Left forelimb (tissue), 1 donor: Measurements from ENCODE around the gene MYOCD.
"Not testable (repeated sequence)": the region's sequence is repeated elsewhere in the genome, so short reads cannot be mapped to it uniquely, and the experiment has no call there.

Source experiments
- DNase-seq: peaks from one replicate; pipeline ENCODE4 v3.0.0-alpha.2; 2018; ENCODE audit warnings: low spot score

The MYOCD gene, protein sequence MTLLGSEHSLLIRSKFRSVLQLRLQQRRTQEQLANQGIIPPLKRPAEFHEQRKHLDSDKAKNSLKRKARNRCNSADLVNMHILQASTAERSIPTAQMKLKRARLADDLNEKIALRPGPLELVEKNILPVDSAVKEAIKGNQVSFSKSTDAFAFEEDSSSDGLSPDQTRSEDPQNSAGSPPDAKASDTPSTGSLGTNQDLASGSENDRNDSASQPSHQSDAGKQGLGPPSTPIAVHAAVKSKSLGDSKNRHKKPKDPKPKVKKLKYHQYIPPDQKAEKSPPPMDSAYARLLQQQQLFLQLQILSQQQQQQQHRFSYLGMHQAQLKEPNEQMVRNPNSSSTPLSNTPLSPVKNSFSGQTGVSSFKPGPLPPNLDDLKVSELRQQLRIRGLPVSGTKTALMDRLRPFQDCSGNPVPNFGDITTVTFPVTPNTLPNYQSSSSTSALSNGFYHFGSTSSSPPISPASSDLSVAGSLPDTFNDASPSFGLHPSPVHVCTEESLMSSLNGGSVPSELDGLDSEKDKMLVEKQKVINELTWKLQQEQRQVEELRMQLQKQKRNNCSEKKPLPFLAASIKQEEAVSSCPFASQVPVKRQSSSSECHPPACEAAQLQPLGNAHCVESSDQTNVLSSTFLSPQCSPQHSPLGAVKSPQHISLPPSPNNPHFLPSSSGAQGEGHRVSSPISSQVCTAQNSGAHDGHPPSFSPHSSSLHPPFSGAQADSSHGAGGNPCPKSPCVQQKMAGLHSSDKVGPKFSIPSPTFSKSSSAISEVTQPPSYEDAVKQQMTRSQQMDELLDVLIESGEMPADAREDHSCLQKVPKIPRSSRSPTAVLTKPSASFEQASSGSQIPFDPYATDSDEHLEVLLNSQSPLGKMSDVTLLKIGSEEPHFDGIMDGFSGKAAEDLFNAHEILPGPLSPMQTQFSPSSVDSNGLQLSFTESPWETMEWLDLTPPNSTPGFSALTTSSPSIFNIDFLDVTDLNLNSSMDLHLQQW

DNA sequence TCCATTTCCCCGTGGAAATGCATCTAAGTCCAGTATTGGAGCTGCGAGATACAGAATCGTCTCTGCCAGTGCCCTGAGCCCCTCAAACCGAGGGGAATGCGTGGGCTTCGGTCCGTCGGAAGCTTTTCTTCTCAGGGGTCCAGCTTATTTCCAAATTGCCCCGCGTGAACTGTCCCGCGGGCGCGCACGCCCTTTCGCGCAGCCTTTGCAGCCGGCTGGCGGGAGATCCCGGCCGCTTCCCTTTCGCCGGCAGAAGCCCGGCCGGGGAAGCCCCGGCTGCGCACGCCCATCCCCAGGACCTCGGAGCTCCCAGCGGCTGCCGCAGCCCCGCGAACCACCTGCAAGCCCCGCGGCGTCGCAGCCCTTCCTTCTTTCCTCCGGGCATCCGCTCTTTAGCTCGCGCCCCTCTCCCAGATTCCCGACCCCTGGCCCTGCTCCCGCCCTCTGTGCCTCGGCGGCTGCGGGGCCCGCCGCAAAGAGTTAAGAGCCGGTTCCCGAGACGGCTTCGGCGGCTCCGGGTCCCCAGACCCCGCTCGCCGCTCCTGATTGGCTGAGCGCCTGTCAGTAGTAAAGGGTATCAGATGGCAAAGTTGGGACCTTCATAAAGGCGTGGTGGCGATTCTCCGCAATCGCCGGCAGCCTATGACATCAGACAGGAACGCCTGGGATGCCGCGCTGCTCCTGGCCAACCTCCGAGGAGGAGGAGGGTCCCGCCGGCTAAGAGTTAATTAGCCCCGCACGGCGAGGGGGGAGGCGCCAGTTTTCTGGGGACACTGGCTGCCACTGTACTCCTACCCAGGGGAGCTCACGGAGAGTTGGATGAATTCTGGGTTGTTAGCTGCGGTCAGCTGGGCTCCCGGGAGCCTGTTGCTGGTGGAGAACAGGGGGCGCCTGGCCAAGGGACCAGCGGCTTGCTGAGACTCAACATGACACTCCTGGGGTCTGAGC lies at the start of gene MYOCD:
Gene MYOCD, plus strand, starts transcription at position 628 of the 948 bp plus-strand sequence. Its CDS starts 299 bp downstream, at position 927.
- DNase-seq: no peak

DNA sequence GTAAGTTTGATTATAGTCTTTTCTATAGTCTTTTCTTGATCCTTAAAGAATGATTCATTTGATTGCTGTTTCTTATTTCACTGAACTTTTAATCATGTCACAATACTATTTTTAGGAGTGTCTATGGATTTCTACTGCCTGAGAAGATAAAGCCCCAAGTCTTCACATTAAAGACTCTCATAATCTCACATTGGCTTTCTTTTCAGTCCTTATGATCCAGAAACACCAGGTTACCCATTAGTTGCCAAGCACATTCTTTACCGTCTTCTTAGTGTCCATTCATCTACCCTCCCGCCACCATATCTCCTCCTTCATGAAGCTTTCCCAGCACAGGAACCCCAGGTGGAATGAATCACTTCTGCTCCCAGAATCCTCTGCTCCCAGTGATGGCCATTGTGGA lies 49.5 kb upstream of the MYOCD start:
- DNase-seq: no peak

DNA sequence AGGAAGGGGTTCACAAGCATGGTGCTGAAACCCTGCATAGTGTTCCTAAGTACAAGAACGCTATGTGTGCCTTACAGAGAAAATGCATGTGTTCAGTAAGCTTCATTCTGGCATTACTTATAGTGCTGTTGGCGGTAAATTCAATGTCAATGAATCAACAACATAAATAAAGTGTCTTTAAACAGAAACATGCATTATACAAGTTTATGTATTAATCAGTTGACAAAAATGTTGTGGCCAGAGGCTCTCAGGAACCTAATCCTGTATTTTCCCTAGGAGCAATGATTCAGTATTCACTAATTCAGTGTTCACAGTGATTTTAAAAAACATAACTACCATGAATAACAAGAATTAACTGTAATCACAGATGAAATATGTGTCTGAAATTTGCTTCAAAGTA lies 47.1 kb upstream of the MYOCD start:
- no peak for DNase-seq

DNA sequence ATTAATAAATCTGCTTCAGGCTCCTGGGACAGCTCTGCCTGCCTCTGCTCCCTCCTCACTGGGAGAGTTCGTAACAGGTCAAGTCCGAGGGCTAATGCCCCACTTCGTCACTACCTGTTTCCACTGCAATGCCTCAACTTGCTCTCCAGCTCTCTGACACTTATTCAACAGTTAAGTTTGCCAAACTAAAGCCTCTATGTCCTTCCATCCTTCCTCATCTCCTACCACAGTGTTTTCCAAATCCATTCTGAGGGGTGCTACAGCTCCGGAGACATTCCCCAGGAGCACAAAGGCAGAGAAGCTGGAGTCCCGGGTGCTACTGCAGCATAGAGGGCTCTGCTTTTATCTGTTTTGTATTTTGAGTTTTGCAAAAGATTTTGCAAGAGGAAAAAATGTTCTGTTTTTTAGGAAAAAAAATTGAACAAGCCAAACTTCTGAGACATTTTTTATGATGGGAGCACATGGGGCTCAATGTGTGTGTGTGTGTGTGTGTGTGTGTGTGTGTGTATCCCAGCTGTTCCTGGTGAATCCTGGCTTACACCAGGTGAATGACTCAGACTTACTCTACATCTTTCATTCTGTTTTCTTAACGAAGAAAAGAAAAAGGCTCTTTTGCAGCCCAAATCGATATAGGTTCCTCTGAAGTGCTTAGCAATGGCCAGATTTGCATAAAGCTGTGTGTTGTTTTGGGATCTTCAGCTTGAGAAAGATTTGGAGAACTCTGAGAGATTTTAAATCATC lies 46.1 kb upstream of the MYOCD start:
- no peak for DNase-seq

DNA sequence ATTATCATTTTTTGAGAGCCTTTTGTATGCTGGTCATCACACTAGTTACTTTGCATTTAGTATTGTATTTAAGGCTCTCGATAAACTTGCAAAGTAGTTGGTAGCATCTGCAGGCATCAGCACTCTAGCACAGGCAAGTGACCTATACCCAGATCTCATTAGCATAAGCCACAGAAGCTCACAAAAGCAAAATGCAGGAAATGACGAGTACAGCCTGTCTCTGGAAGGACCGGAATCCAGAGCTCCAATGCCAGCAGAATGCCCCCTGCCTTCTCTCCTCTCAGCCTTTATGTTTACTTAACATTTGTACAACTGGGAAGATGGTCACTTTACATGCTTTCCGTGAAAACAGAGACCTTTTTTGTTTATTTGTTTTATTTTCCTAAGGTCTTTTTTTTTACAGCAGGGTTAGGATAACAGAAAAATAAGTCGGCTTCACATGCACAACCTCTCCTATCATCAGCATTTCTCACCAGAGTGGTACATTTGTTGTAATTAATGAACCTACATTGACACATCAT lies 45.4 kb upstream of the MYOCD start:
- DNase-seq: no peak

DNA sequence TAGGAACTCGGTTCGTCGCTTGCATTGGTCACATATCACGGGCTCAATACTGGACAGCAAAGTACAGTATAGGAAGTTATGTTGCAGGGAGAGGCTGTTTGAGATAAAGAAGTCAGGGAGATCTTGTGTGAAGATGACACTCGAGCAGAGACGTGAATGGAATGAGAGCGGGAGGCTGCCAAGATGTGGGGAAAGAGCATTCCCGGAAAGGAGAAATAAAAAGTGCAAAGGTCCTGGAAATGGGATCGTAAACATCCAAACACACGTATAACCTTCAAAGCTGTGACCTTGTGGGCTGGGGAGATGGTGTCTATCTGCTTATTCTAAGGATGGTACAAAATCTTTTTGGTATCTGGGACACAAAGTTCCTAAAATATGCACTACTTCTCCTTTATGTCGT lies 43.0 kb upstream of the MYOCD start:
- no peak for DNase-seq

DNA sequence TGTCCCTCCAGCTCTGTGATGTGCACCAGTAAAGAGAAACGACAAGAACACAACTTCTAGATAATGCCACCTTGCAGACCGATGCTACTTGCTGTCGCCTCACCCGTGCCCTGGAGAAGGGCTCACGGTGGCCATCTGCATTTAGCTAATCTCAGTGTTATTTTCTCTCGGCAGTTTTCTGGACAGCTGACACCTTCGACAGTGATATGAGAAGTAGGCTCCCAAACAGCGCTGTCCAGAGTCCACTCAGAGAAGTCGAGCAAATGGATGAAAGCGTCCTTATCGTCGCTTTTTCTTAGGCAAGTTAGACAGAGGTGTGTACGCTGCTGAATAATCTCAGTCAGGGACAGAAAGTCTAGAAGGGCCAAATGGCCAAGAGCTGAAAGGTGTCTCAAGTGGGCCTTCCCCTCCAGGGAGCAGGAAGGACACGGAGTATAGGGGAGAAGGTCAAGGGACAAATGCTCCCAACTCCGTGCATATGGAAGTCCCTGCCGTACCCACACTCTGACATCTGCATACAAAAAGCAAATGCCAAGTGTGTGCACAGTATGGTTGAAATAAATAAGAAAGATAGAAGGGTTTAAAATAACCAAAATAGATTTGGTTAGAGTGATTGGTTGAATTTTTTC lies 42.4 kb upstream of the MYOCD start:
- no peak for DNase-seq

DNA sequence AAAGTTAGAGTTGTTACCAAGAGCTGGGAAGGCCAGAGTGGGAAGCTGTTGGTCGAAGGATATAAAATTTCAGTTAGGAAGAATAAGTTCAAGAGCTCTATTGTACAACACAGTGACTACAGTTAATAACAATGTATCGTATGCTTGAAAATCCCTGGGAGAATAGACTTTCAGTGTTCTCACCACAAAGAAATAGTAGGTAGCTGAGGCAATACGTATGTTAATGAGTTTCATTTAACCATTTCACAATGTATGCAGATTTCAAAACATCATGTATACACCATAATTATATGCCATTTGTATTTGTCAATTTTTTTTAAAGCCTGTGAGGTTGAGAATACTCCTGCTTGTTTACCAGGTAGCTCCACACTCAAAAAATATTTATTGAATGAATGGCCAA lies 41.5 kb upstream of the MYOCD start:
- no peak for DNase-seq

DNA sequence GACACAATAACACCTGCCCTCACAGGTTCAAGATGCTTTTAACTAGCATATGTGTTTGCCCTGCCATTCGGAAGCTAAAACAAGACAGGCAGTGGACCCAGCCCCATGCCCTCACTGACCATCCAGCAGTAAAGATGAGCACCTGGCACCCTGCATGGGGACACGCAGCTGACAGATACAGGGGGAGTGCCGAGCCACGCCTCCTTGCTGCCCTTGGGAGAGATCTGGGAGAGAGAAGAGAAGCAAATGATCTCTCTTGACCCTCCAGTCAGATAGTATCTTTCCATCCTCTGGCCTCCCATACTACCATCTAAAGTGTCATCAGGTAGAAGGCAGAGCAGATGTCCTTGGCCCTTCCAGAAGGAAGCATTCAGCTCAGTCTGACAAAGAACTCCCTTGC lies 40.6 kb upstream of the MYOCD start:
- DNase-seq: no peak

DNA sequence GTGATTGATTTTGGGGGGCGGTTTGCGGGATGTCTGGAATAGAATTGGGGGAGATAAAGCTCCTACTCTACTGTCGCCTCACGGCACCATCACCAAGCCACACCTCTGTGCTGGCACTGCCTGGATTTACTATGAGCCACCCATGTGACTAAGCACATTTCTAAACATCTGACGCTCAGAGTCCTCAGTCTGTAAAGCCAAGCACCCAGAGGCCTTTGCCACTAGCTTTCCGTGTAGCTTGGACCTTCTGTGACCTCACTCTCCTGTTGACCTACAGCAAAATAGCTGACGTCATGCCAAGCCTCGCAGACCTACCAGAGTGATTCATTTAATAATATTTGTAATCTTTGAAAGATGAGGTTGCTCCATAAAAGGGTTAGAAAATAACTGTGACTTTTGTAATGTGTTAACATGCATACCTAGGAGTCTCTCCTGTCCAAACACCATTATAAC lies 38.5 kb upstream of the MYOCD start:
- no peak for DNase-seq

DNA sequence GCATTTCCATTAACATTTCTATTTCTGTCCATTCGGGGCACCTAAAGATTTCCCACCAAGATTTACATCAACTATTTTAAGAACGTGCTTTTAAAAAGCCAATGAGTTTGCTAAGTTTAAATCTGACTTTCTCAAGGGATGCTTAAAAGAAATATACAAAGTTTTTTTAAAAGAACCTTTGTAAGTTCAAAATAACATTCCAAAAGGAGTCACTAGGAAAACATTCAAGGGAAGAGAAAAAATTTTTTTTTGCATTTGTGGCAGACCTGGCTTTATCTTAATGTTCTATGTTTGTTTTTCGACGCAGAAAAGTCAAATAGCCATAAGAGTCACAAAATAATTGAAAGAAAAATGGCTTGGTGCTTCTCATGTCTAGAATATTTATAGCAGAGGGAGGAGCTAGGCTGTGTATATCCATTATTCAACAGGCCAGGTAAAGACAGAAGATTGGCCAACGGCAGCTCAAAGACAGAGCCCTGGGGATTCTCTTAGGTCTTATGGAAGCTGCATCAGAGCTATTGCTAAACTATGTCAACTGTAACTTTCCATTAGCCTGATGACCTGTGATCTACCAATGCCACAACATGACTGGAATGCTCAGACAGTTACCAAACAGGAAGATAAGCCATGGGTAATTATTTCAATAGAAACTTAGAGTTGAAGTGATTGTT lies 37.8 kb upstream of the MYOCD start:
- DNase-seq: no peak

DNA sequence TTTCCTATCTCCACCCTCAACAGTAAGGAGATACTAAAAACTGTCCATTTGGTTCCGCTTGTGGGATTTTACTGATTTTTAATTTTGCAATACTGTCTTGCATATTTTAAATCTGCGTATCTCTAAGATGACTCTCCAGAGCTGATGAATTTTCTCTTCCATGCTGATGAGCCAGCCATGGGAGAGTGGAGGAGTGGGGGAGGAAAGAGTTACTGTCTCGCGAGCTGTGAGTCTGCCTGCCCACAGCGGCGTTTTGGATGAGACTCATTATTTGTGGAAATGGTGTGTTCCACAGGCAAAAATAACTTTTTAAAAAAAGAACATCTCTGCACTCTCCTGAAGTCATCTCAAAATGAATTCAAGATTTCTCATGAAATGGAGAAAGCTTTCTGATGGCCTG lies 34.6 kb upstream of the MYOCD start:
- DNase-seq: no peak

DNA sequence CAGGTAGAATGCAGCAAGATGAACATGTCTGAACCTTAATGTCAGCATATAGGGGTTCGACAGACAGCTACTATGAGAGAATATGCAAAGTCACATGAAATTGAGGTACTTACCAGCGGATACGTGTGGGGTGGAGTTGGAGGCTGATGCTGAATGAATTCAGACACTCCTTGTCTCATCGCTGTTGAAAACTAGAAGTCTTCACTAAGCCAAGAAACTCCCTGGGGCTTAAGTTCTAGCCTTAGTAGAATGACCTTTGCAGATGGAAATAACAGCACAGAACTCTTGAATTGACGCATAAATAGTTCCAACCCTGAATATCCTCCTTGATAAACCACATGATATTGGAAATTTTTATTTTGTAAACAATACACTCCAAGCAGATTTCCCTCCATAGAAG lies 32.9 kb upstream of the MYOCD start:
- no peak for DNase-seq

DNA sequence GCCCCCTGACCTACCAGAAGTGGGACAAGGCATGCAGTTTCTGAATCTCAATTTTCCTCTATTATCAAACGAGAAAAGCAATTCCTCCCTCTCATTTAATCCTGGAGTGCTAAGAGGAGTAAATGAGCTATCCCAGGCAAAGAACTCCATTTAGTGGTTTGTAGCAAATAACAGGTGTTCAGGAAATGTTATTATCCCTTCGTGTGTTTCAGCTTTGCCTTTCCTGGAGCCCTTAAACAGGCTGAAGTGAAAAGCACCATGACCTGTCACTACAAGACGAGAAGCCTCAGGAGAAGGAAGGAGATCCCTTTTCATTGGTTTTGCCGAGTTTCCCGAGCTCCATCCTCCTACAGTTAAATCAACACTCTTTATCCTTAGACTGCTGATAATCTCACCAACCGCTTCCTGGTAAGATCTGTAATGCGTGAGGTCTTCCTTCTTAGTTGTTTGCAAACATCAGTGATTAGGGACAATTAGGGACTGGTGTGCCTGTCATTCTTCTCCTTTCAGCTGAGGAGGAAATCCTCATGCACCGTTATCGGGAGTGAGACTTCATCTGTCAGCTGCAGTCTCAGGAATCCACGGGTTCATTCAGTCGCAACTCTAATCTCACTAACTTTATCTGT lies 30.8 kb upstream of the MYOCD start:
- DNase-seq: no peak

DNA sequence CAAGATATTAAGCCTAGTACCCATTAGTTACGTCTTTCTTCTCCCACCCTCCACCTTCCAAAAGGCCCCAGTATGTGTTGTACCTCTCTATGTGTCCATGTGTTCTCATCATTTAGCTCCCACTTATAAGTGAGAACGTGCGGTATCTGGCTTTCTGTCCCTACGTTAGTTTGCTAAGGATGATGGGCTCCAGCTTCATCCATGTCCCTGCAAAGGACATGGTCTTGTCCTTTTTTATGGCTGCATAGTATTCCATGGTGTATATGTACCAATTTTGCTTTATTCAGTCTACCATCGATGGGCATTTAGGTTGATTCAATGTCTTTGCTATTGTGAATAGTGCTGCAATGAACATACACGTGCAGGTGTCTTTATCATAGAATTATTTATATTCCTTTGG lies 29.7 kb upstream of the MYOCD start:
- DNase-seq: not testable (repeated sequence)

DNA sequence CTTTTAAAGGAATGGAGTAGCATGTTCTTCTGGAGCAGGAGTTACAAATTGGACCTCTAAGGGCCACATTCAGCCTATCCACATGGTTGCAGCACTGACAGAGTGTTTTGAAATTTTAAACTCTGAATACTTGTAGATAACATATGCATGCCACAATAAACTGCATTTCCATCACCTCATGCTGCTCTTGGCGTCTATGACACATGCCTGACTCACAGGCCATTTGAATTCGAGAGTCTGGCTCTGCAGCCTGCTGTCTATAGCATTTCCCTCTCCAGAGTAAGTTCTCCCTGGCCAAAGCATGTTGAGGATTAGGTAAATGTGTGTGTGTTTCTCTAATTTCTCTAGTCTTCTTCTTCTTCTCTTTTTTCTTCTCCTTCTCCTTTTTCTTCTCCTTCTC lies 28.7 kb upstream of the MYOCD start:
- no peak for DNase-seq

DNA sequence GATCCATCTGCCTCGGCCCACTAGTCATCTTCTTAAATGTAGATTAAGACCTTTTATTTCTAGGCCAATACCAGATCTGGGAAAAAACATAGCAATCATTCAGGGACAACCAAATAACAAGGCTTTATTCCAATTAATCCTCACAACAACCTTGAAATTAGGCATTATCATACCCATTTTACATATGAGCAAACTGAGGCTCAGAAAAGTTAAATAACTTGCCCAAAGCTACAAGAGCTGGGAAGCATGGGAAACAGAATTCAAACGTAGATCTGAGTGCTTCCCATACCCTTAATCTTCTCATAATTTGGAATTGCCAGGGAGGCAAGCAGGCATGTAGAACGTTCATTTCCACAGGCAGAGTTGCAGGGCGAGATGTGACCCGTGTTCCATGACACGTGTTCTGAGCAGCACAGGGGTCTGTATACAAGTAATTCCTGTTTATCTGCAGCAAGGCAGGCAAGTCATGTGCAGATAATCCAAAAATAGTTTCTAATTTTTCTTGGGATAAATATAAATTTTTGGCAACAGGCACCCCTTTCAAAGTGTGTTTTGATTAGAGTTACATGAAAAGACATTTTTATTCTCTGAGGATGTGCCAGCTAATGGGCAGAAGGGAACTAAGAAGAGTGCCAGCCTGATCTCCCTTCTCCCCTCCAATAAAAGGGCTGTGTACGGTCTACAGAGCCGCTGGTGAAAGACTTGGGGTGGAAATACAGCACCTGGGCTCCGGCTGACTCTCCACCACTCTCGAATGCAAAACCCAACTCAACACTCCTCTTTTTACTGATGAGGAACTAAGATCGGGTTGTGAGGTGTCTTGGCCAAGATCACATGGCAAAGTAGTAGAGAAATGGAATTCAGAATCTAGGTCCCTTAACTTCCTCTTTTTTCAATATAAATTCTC lies 27.7 kb upstream of the MYOCD start:
- no peak for DNase-seq

DNA sequence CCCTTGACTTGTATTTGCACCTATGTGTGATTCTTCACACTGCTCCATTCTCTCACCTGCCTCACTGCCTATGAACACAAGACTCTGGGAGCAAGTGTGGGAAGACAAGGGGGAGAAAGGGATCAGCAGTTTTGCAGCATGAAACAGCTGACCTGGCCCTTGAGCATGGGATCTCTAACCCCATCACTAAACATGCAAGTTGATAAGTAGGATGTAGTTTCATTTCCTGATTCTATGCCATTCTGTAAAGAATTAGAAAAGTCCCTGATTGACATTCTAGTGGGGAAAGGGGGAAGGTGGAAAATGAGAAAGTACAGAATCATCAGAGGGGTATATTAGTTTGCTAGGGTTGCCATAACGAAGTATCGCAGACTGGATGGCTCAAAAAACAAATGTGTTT lies 25.3 kb upstream of the MYOCD start:
- DNase-seq: no peak
